ENCODE measurements around the gene OTOL1.
"Not testable (repeated sequence)": the region's sequence is repeated elsewhere in the genome, so short reads cannot be mapped to it uniquely, and the experiment has no call there.

OTOL1 gene

GRCh38 chr3:161496508-161496907 is at the start of gene OTOL1:
Gene OTOL1 (plus strand): TSS chr3:161496808. CDS start chr3:161496808, 0 bp downstream.
- DNase-seq (ENCODE audit: low read depth), result no peak

- no peak for DNase-seq (ENCODE audit: low read depth)
Observed at GRCh38 chr3:161449785-161450184, 46.8 kb upstream of the OTOL1 start.

- no peak for DNase-seq (ENCODE audit: low read depth)
Observed at GRCh38 chr3:161452179-161452578, 44.4 kb upstream of the OTOL1 start.

- no peak for DNase-seq (ENCODE audit: low read depth)
Observed at GRCh38 chr3:161454615-161455014, 42.0 kb upstream of the OTOL1 start.

- DNase-seq (ENCODE audit: low read depth), result no peak
Observed at GRCh38 chr3:161455962-161456361, 40.6 kb upstream of the OTOL1 start.

GRCh38 chr3:161462138-161462537 is 34.5 kb upstream of the OTOL1 start:
- DNase-seq (ENCODE audit: low read depth), result no peak

- no peak for DNase-seq (ENCODE audit: low read depth)
Observed at GRCh38 chr3:161471211-161471610, 25.4 kb upstream of the OTOL1 start.

GRCh38 chr3:161474139-161474538 is 22.5 kb upstream of the OTOL1 start:
- no peak for DNase-seq (ENCODE audit: low read depth)

- no peak for DNase-seq (ENCODE audit: low read depth)
Observed at GRCh38 chr3:161474741-161475140, 21.9 kb upstream of the OTOL1 start.

GRCh38 chr3:161475206-161475605 is 21.4 kb upstream of the OTOL1 start:
- DNase-seq (ENCODE audit: low read depth), result no peak

- DNase-seq (ENCODE audit: low read depth), result peak; percentile 79
Observed at GRCh38 chr3:161475905-161476304, 20.7 kb upstream of the OTOL1 start.

GRCh38 chr3:161484226-161484625 is 12.4 kb upstream of the OTOL1 start:
- no peak for DNase-seq (ENCODE audit: low read depth)

GRCh38 chr3:161488284-161488683 is 8.3 kb upstream of the OTOL1 start:
- not testable (repeated sequence) for DNase-seq (ENCODE audit: low read depth)

GRCh38 chr3:161489395-161489794 is 7.2 kb upstream of the OTOL1 start:
- no peak for DNase-seq (ENCODE audit: low read depth)

GRCh38 chr3:161490845-161491244 is 5.8 kb upstream of the OTOL1 start:
- DNase-seq (ENCODE audit: low read depth), result not testable (repeated sequence)

- DNase-seq (ENCODE audit: low read depth), result no peak
Observed at GRCh38 chr3:161498259-161498921, 1.8 kb downstream of the OTOL1 start.

GRCh38 chr3:161500068-161500796 is 3.6 kb downstream of the OTOL1 start:
- peak; percentile 88 for DNase-seq (ENCODE audit: low read depth)

- no peak for DNase-seq (ENCODE audit: low read depth)
Observed at GRCh38 chr3:161503271-161503670, 6.7 kb downstream of the OTOL1 start.

- DNase-seq (ENCODE audit: low read depth), result no peak
Observed at GRCh38 chr3:161508852-161509477, 12.4 kb downstream of the OTOL1 start.

GRCh38 chr3:161510510-161511260 is 14.1 kb downstream of the OTOL1 start:
- peak; percentile 52 for DNase-seq (ENCODE audit: low read depth)

- DNase-seq (ENCODE audit: low read depth), result no peak
Observed at GRCh38 chr3:161523916-161524315, 27.3 kb downstream of the OTOL1 start.

GRCh38 chr3:161531930-161532329 is 35.3 kb downstream of the OTOL1 start:
- DNase-seq (ENCODE audit: low read depth), result no peak

All from amniotic epithelial cell (primary cell).